Vagina (tissue), 2 donors: ENCODE results near the gene BEGAIN. TPM values are rescaled to one million over a fixed set of nuclear protein-coding genes. Genes with fewer than 3 reads are reported as not detected.

ENCODE experiments used
- DNase-seq, 2 donors: peaks; one replicate each; pipeline ENCODE4 v3.0.0-alpha.2; 2017; ENCODE audit errors: extremely low spot score in 2 of 2
- H3K27ac ChIP-seq: fragments of 200-600 bp; sonication (generic); one replicate; pipeline ENCODE4 v1.5.1; 2019
- H3K27me3 ChIP-seq: fragments of 200-600 bp; sonication (generic); one replicate; pipeline ENCODE4 v1.5.1; 2019
- H3K36me3 ChIP-seq, 2 donors: fragments of 200-600 bp; sonication (generic); one replicate each; pipeline ENCODE4 v1.5.1; 2017 to 2019
- H3K4me1 ChIP-seq: fragments of 200-600 bp; sonication (generic); one replicate; pipeline ENCODE4 v1.5.1; 2019
- H3K4me3 ChIP-seq, 2 donors: fragments of 200-600 bp; sonication (generic); 1 replicate in 1 of 2; 2 replicates in 1 of 2; pipeline ENCODE4 v1.5.1; 2016 to 2019
- H3K9me3 ChIP-seq: fragments of 200-600 bp; sonication (generic); one replicate; pipeline ENCODE4 v1.5.1; 2019
- POLR2A ChIP-seq, 2 donors: fragments of 450-650 bp; IDR thresholded peaks; one replicate each; pipeline ENCODE4 v1.6.1; 2017; ENCODE audit warnings: antibody characterized with exemption in 2 of 2, mild to moderate bottlenecking in 2 of 2, moderate library complexity in 2 of 2
- POLR2AphosphoS5 ChIP-seq, 2 donors: sonication (generic); formaldehyde crosslinking; IDR thresholded peaks; one replicate each; pipeline ENCODE4 v1.9.0; 2017; ENCODE audit warnings: antibody characterized with exemption in 2 of 2, mild to moderate bottlenecking in 2 of 2, low read depth in 1 of 2; ENCODE audit not compliant: insufficient read depth in 1 of 2
- intact Hi-C: fragments of 100-400 bp; cut with DNase I; formaldehyde crosslinking; loops from one replicate; pipeline ENCODE4 v1.15.1; 2023
- total RNA-seq: library from RNA; depleted of rRNA; stranded (reverse); fragments of >200 nt; gene quantifications from one replicate; pipeline ENCODE4 v1.2.3, GENCODE V29; 2016
- TF ChIP-seq, protein P1 (sequence below), 3 experiments: fragments of 450-650 bp in 2 of 3; fragments of 200-600 bp in 1 of 3; sonication (generic) in 1 of 3; IDR thresholded peaks; one replicate each; pipeline ENCODE4 v1.5.1; 2017 to 2019; ENCODE audit warnings: antibody characterized with exemption in 3 of 3, mild to moderate bottlenecking in 2 of 3, moderate library complexity in 2 of 3

The BEGAIN gene
- total RNA-seq, 1 donor from 2014 or later, result 3.4 TPM

DNA sequence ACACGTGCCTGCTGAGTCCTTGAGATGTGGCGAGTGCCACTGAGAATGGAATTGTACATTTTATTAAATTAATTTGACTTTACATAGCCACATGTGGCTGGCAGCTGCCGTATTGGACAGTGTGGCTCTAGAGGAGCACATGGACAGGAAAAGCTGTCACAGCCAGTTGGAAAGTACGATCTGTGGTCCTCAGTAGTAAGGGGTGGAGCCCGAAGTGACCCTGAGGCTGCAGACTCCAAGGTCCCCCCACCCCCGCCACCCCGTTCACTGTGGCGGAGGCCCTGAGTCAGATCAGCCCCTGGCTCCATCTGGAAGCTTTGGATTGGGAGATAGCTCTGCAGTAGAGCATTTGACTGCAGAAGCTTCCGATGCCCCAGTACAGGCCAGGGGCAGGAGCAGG, 25.8 kb upstream of the BEGAIN start:
- TF ChIP-seq POLR2A (IDR thresholded peaks at IDR 0.05), result no peak
- TF ChIP-seq, protein P1, sequence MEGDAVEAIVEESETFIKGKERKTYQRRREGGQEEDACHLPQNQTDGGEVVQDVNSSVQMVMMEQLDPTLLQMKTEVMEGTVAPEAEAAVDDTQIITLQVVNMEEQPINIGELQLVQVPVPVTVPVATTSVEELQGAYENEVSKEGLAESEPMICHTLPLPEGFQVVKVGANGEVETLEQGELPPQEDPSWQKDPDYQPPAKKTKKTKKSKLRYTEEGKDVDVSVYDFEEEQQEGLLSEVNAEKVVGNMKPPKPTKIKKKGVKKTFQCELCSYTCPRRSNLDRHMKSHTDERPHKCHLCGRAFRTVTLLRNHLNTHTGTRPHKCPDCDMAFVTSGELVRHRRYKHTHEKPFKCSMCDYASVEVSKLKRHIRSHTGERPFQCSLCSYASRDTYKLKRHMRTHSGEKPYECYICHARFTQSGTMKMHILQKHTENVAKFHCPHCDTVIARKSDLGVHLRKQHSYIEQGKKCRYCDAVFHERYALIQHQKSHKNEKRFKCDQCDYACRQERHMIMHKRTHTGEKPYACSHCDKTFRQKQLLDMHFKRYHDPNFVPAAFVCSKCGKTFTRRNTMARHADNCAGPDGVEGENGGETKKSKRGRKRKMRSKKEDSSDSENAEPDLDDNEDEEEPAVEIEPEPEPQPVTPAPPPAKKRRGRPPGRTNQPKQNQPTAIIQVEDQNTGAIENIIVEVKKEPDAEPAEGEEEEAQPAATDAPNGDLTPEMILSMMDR (IDR thresholded peaks at IDR 0.05), result no peak
- no peak for TF ChIP-seq POLR2AphosphoS5 (IDR thresholded peaks at IDR 0.05; ENCODE audit: insufficient read depth in 1 of 2, low read depth in 1 of 2)
- Histone ChIP-seq H3K36me3 (no peaks in the 10 kb centered on the region), H3K9me3 (no peaks in the 10 kb centered on the region), H3K4me3 (no peak overlapping the region), H3K27me3 (no peaks in the 10 kb centered on the region), H3K27ac (no peak overlapping the region), H3K4me1 (no peaks in the 10 kb centered on the region)
- intact Hi-C loops, result no loop called here
- no peak for DNase-seq

DNA sequence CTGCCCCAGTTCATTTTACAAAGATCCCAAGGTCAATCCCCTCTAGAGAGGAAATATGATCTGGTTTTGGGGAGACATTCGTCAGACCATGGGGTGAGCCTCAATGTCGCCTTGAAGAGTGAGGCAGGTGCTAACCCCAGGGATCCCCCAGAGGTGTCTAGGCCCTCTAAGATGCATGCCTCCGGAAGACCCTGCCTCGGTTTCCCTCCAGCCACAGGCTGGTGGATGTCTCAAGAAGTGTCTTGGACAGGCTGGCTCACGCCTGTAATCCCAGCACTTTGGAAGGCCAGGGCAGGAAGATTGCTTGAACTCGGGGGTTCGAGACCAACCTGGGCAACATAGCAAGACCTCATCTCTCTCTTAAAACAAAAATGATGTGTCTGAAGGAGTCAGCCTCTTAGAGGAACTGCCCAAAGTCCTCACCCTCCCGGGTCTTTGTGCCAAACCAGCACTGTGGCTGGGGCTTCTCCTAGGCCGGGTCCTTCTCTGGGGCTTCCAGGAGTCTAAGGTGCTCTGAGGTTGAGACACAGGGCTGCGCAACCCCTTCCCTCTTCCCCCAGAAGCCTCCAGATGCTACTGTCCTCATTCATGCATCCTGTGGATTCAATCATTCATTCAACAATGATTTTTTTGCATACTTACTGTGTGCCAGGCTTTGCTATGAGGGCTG, 24.7 kb upstream of the BEGAIN start:
- no peaks in the 10 kb centered on the region for H3K36me3 ChIP-seq
- intact Hi-C loops, result no loop called here
- no peak overlapping the region for H3K27ac ChIP-seq
- H3K27me3 ChIP-seq, result no peaks in the 10 kb centered on the region
- DNase-seq, result no peak
- H3K4me1 ChIP-seq, result no peaks in the 10 kb centered on the region
- TF ChIP-seq, protein P1 (IDR thresholded peaks at IDR 0.05), result no peak
- TF ChIP-seq POLR2AphosphoS5 (IDR thresholded peaks at IDR 0.05; ENCODE audit: insufficient read depth in 1 of 2, low read depth in 1 of 2), result no peak
- no peak for TF ChIP-seq POLR2A (IDR thresholded peaks at IDR 0.05)
- H3K4me3 ChIP-seq, result no peak overlapping the region
- H3K9me3 ChIP-seq, result no peaks in the 10 kb centered on the region

DNA sequence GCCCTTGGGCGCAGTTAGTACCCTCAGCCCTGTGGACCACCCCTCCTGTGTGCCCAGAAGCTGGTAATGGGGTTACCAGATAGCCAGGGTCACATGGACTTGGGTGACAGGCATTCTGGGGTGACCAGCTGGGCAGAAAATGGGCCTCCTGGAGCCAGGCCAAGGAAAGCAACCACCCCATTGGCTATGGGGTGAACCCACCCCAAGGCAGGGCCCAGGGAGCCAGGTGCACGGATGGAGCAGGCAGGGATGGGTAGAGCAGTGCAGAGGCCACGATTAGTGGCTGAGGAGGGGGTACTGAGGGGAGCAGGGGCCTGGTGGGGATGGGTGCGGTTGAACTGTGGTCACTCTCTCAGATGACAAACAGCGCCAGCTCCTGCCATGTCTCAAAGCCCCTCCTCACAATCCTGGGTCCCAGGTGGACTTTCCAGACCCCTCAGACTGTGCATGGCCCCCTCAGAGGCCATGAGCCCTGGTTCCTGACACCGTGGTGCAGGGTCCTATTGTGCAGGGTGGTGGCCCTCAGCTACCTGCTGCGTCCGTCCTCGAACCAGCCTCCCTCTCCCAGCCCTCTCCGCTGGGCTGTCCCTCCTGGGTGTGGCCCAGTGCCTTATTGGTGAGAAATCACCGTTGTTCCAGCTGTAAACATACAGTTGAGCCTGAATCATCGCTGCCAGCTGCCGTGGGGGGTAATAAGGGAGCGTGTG, 23.4 kb upstream of the BEGAIN start:
- intact Hi-C loops, result no loop called here
- Histone ChIP-seq H3K4me1 (no peaks in the 10 kb centered on the region), H3K9me3 (no peaks in the 10 kb centered on the region), H3K36me3 (no peaks in the 10 kb centered on the region), H3K4me3 (no peak overlapping the region), H3K27me3 (no peaks in the 10 kb centered on the region), H3K27ac (no peak overlapping the region)
- DNase-seq, result no peak
- no peak for TF ChIP-seq POLR2AphosphoS5 (IDR thresholded peaks at IDR 0.05; ENCODE audit: insufficient read depth in 1 of 2, low read depth in 1 of 2)
- TF ChIP-seq, protein P1 (IDR thresholded peaks at IDR 0.05), result no peak

DNA sequence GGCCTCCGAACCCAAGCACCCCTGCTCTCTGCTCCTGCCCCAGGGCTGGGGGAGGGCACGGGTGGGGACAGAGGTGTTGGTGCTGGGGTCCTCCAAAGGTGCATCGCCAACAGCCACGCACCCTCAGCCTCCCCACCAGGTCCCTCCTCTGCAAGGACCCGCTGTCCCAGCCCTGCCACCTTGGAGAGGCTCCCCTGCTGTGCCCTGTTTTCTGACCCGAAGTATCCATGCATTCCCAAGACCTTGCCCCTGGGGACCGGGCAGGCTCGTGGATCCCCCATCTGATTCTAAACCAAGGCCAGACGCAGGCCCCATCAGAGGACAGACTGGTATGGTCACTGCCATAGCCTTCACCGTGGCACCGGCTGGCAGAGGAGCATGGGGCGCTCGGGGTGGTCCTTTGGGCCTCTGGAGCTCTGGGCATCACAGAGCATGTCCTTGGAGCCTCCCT, 22.7 kb upstream of the BEGAIN start:
- no peak overlapping the region for H3K4me3 ChIP-seq
- intact Hi-C loops, result no loop called here
- H3K27ac ChIP-seq, result no peak overlapping the region
- TF ChIP-seq, protein P1 (IDR thresholded peaks at IDR 0.05), result no peak
- TF ChIP-seq POLR2AphosphoS5 (IDR thresholded peaks at IDR 0.05; ENCODE audit: insufficient read depth in 1 of 2, low read depth in 1 of 2) (no peak), POLR2A (IDR thresholded peaks at IDR 0.05) (no peak)
- H3K27me3 ChIP-seq, result no peaks in the 10 kb centered on the region
- H3K4me1 ChIP-seq, result no peaks in the 10 kb centered on the region
- no peak for DNase-seq
- H3K36me3 ChIP-seq, result no peaks in the 10 kb centered on the region
- H3K9me3 ChIP-seq, result no peaks in the 10 kb centered on the region

DNA sequence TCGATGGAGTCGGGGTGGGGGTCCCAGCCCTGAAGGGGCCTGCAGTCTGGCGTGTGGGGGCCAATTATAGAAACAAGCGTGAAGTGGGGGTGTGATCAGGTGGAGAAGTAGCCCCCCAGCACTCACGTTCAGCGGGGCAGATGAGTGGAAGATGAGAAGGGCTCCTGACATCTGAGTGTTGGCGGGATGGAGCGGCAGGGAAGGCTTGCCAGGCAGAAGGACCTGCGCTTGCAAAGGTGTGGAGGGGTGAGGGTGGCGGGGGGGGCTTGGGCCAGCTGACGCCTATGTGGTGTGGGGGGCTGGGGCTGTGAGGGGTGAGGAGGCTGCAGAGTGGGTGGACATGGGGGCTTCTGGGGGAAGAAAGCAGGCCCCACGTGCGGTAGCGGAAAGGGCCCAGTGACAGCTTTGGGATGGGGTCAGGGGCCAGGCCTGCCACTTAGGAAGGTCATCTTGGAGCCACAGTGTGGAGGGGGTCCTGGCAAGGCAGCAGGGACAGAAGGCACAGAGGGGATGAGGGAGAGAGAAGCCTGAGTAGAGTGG, 22.2 kb upstream of the BEGAIN start:
- TF ChIP-seq POLR2A (IDR thresholded peaks at IDR 0.05) (no peak), POLR2AphosphoS5 (IDR thresholded peaks at IDR 0.05; ENCODE audit: insufficient read depth in 1 of 2, low read depth in 1 of 2) (no peak)
- TF ChIP-seq, protein P1 (IDR thresholded peaks at IDR 0.05), result no peak
- H3K36me3 ChIP-seq, result no peaks in the 10 kb centered on the region
- H3K9me3 ChIP-seq, result no peaks in the 10 kb centered on the region
- no peak overlapping the region for H3K4me3 ChIP-seq
- H3K27me3 ChIP-seq, result no peaks in the 10 kb centered on the region
- intact Hi-C loops, result no loop called here
- no peak overlapping the region for H3K27ac ChIP-seq
- DNase-seq, result no peak
- no peaks in the 10 kb centered on the region for H3K4me1 ChIP-seq
